HG03159 (cell line): ENCODE measurements around the gene RAD51B.
A peak's percentile ranks its signal among the peaks of the same experiment; 100 is the strongest.

Experiments
- ATAC-seq: cut with Tn5 transposase; IDR thresholded peaks from one replicate; pipeline ENCODE4 v1.9.1; 2021; ENCODE audit warnings: mild to moderate bottlenecking, moderate library complexity; ENCODE audit not compliant: unreplicated experiment

Gene RAD51B

GRCh38 chr14:68343534-68344118, 524.0 kb downstream of the RAD51B start:
- no peak for ATAC-seq

- ATAC-seq, result no peak
These were observed 526.2 kb downstream of the RAD51B start for GRCh38 chr14:68345738-68346137.

- ATAC-seq, result no peak
These were observed 527.2 kb downstream of the RAD51B start for GRCh38 chr14:68346556-68347343.

DNA sequence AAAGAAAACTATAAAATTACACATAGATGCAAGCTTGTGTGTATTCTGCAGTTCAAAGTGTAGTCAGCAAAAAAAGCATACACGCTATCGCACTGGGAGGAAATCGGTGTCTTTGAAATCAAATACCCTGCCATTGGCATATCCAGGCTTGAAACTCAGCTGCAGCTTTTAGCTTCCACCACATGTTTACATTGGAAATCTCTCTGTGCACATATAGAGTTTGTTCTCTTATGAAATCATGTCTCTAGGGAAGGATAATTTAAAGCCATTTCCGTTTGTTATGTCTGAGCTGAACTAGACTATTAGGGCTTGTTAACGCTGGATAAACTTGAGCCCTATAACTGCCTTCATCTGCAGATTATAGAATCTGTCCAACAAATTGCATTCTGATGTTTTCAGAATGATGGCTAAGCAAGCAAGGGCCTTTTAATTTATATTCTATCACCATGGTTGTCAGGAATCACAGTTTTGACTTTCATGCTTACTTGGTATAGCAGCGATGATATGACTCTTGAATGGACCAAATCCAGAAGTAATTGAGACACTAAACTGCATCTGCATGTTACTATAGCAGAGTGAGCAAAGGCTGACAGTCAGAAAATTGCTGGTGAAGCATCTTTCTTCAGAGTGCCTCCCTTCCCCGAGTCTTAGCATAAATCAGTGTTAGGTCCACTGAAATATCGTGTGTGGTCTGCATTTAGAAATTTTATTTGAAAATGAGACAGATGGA, 530.5 kb downstream of the RAD51B start:
- ATAC-seq, result no peak

- no peak for ATAC-seq
These were observed 535.8 kb downstream of the RAD51B start for GRCh38 chr14:68355415-68355814.

- ATAC-seq, result no peak
These were observed 538.2 kb downstream of the RAD51B start for GRCh38 chr14:68357777-68358176.

DNA sequence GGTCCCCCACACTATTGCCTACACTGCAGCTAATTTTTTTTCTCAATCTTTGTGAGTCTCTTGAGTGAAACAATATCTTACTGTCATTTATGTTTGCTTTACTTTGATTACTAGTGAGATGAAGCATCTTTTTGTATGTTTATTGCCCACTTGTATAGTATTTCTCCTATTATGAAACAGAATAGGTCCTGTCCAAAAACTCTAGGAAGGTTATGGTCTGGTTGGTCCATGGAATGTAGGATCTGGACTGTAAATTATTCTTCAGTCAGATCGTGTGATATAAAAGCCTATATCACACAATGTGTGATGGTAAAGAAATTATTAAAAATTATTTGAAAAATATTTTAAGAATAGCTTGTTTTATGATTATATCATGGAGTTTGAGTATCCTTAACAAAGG, 538.9 kb downstream of the RAD51B start:
- ATAC-seq, result no peak

DNA sequence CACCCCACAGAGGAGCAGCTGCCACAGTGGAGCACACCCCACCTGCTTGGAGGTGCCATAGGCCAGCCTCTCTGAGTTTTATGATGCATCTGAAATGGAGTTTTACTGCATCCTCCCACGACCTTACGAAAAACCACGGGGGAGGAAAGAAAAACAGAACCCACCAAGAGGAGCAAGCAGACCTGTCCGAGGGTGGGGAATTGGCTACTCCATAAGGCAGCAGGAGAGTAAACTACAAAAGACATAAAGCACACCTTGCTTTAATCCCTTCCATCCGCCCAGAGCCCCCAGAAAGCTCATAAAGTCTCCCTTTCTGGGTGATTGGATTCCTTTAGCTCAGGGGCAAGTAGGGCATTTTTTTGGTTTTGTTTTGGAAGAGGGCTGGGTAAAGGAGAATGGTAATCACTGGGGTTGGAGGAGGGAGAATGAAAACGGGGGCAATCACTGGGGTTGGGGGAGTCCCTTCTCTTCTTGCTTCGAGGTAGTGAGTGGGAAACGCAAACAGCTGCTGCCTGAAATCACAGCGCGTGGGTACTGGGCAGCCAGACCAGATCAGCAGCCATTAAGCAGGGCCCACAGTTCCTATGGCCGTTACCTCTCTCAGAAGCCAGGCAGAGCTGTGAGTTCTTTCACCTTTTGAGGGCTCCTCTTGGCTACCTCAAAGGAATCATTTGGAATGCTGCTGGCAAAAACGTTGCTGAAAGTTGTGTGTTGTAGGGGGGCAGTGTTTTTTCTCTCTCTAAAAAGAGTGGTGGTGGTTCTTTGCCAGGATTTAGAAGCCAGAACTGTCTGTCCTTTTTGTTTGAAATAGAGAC, 539.6 kb downstream of the RAD51B start:
- ATAC-seq, result no peak

DNA sequence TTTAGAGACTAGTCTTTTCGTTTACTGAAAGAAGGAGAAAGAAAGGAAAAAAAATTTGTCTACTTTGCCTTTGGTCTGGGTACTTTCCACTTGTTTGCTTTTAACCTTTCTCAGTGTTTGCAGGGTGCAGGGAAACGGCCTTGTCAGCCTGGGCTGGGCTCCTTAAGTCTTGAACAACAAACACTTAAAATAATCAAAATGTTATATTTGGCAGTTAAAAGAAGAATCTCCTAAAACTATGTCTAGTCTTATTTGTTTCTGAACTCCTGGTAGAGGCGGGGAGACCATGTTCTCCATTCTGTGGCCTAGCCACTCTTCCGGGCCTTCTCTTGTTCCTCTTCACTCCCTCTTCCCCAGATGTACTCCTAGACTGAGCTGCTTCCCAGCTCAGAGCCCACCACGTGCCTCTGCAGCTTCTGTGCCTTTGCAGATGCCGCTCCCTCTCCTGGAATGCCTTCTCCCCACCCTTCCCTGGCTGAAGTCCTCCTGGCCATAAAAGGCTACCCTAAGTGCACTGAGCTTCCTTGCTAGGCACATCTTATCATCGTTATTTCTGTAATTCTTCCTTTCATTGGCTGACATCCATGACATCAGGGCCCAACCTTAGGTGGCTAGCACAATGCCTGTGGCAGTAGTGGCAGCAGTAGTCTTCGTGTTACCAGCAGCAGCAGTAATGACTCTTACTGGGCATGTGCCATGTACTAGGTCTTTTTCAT, 540.4 kb downstream of the RAD51B start:
- ATAC-seq, result no peak

DNA sequence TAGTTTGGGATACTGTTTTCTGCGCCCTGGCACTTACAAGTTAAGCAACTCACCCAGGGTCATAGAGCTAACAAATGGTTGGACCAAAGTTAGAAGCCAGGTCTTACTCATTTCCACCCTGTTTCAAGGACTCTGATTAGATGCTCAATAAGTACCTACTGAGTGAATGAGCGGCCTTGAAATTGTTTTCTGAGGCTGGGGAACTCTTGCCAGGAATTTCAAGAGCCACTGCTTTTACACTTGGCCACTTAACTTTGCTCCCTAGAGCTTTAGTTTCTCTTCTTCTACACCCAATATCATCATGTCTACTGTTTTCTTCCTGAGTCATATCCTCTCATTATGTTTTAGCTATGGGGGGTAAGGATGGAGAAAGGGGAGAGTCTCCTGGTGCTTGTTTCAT, 541.7 kb downstream of the RAD51B start:
- ATAC-seq, result no peak

GRCh38 chr14:68362846-68363245, 543.3 kb downstream of the RAD51B start:
- ATAC-seq, result no peak

- no peak for ATAC-seq
These were observed 543.9 kb downstream of the RAD51B start for GRCh38 chr14:68363466-68363842.

DNA sequence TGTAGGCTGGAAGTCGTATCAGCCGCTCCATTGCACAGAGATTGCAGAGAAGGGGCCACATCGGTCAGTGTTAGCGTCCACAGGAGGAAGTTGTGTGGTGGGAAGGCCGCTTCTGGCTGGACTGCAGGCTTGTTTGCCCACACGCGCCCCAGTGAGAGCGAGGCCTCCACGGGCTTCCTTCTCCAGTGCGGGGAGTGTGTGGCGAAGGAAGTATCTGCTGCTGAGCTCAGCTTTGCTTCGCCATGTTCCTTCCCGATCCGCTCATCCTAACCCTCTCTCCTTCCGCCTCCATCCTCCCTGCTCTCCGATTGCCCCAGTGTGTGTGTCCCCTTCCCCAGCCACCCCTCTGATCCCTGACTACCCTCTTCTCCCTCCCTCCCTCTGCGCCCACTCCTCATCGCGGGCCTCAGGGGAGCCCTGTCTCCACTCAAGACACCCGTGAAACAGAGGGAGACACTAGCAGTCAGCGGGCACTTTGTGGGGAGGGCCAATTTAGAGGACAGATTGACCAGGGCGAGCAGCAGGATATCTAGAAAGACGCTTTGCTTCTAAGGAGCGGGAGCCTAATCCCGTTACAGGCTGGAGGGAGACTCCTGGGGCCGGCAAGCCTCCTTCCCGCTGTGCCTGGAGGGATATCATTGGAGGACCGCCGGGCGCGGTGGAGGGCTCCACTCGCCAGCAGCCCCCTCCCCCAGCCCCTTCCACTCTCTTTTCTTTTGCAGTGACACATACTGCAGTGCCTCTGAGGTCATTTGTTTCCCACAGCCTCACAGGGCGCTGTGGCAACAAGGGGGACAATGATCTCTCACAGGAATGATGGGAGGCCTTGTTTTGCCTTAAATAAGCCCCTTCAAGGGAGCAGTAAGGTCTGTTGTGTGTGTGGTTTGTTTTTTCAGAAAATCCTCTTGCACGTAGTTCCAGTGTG, 544.5 kb downstream of the RAD51B start:
- no peak for ATAC-seq

DNA sequence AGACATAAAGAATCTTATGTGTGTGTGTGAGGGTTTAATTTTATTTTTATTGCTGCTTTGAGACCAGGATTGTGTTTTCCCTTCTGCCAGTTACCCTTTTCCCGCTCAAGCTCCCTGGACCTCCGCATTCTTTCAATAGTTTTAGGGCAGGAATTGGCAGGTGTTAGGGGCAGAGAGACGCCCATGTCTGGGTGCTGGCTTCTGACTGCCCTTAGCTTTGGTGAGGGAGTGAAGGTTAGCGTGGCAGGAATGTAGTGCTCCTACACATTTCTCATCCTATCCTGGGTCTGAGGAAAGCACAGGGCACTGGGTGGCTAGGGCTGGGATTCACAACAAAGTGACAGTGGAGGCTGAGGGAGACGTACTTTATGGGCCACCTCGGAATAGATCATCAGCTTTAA, 545.2 kb downstream of the RAD51B start:
- ATAC-seq, result no peak

DNA sequence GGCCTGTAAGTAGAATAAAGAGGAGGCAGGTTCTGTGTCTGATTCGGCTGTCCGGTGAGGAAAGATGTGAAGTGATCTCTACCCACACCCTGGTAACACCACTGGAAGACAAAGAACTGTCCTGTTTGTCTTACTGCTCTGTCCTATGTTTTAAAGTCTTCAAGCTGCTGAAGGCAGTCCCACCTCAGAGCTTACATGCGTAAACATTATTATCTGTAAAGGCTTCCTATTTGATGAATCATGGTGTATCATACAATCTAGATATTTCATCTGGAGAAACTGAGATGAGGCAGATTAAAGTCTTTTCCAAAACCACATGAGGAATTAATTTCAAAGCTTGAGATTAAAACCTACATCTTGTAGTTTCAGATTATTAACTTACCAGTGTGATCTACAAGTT, 545.6 kb downstream of the RAD51B start:
- ATAC-seq, result no peak

- ATAC-seq, result no peak
These were observed 547.1 kb downstream of the RAD51B start for GRCh38 chr14:68366656-68367055.

- ATAC-seq, result no peak
These were observed 548.0 kb downstream of the RAD51B start for GRCh38 chr14:68367536-68367935.

DNA sequence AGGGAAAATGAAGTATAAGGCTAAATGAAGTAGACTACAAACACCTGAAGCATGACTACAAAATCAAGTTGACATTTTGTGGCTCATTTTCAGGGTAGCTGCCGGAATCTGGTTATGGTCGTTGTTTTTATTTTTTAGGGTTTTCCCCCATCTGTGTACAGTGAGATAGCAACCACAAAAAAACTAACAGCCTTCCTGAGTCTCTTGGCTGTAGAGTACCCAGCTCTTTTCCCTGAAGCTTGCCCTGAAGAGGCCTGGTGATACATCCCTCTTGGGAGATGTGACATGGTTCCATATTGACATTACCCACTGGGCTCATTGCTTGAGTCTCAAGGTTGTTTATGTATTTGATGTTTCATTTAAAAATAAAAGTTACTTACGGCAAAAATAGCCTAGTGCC, 549.3 kb downstream of the RAD51B start:
- peak; percentile 39 for ATAC-seq

- peak; percentile 65 for ATAC-seq
These were observed 549.9 kb downstream of the RAD51B start for GRCh38 chr14:68369281-68370056.
